HG02938 (cell line): ENCODE measurements around the gene MAGEA1.
"Not testable (repeated sequence)": the region's sequence is repeated elsewhere in the genome, so short reads cannot be mapped to it uniquely, and the experiment has no call there.

Experiments used
- ATAC-seq: cut with Tn5 transposase; IDR thresholded peaks from one replicate; pipeline ENCODE4 v1.9.1; 2021; ENCODE audit warnings: mild to moderate bottlenecking, moderate library complexity; ENCODE audit not compliant: unreplicated experiment

Gene MAGEA1, protein sequence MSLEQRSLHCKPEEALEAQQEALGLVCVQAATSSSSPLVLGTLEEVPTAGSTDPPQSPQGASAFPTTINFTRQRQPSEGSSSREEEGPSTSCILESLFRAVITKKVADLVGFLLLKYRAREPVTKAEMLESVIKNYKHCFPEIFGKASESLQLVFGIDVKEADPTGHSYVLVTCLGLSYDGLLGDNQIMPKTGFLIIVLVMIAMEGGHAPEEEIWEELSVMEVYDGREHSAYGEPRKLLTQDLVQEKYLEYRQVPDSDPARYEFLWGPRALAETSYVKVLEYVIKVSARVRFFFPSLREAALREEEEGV

DNA sequence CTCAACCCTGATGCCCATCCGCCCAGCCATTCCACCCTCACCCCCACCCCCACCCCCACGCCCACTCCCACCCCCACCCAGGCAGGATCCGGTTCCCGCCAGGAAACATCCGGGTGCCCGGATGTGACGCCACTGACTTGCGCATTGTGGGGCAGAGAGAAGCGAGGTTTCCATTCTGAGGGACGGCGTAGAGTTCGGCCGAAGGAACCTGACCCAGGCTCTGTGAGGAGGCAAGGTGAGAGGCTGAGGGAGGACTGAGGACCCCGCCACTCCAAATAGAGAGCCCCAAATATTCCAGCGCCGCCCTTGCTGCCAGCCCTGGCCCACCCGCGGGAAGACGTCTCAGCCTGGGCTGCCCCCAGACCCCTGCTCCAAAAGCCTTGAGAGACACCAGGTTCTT is at the start of gene MAGEA1:
Gene MAGEA1 (plus strand): TSS at position 154 of the 400 bp plus-strand sequence. CDS start 3,106 bp downstream, outside the sequence.
- no peak for ATAC-seq

- ATAC-seq: not testable (repeated sequence)
These were observed 46.2 kb upstream of the MAGEA1 start for GRCh38 chrX:153132924-153133323.

- ATAC-seq: not testable (repeated sequence)
These were observed 40.0 kb upstream of the MAGEA1 start for GRCh38 chrX:153139074-153139473.

GRCh38 chrX:153146288-153146687 is 32.8 kb upstream of the MAGEA1 start:
- ATAC-seq: not testable (repeated sequence)

DNA sequence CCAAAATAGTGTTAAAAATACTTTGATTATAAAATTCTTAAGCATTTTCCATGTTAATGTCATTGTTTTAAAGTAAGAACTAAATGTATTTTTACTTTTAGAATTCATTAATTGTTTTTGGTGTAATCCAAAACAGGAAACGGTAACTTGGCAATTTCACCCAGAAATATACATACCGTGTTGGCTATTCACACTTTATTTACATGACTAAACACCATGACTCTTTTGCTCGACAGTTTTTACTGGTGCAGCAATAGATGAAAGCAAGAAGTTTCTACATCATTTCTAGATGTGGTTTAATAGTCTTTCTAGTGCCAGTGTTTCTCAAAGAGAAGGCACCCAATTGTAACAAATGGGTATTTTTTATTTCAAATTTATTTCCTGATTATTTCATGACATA is 25.6 kb upstream of the MAGEA1 start:
- ATAC-seq: no peak

DNA sequence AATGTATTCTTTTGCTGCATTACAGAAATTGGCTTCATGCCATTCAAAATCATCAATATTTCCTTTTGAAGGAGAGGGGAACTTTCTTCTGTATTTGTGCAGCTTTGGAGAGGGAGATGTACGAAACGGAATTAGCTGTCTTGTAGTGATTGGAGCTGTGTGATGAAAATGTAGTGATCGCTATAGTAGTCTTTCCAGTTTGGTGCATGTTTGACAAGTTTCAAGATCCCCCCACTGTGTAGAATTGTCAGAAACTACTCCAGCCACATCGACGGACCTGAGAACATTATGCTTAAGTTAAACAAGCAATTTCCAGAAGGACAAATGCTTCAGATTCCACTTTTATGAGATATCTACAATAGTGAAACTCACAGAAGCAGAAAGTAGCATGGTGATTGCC is 21.6 kb upstream of the MAGEA1 start:
- no peak for ATAC-seq

DNA sequence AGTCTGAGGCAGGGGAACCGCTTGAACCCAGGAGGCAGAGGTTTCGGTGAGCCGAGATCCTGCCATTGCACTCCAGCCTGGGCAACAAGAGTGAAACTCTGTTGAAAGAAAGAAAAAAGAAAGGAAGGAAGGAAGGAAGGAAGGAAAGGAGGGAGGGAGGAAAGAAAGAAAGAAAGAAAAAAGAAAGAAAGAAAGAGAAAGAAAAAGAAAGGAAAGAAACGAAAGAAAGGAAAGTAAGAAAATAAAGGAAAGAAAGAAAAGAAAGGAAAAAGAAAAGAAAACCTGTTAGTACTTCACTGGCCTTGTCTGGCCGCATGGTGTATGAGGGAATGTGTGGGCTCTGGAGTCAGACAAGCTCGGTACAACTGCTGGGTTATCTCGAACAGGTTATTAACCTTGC is 20.8 kb upstream of the MAGEA1 start:
- no peak for ATAC-seq

GRCh38 chrX:153161952-153162351 is 17.1 kb upstream of the MAGEA1 start:
- no peak for ATAC-seq

DNA sequence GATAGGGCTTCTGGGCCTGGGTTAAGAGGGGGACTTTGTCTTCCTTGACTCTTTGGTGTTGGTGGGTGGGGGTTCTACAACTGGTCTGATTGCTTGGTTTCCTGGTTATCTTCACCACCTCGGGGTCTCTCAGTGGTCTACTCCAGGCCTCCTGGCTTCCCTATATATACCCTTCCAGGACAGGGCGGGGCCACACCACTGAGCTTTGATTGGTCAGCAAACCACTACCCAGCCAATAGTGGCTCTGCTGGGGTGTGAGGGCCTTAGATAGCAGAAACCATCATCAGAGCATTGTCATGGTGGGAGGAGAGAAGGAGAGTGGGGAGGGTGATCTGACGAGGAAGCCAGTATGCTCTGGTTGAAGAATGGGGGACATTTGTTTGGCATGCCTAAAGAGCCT is 14.4 kb upstream of the MAGEA1 start:
- no peak for ATAC-seq

DNA sequence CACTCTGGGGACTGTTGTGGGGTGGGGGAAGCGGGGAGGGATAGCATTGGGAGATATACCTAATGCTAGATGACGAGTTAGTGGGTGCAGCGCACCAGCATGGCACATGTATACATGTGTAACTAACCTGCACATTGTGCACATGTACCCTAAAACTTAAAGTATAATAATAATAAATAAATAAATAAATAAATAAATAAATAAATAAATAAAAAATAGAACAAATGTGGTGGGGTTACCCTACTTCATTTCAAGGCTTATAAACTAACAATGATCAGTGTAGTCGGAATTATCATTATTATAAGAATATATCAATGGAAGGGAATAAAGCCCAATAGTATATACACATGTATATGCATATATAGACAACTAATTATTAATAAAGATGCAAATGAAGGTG is 10.7 kb upstream of the MAGEA1 start:
- ATAC-seq: not testable (repeated sequence)

DNA sequence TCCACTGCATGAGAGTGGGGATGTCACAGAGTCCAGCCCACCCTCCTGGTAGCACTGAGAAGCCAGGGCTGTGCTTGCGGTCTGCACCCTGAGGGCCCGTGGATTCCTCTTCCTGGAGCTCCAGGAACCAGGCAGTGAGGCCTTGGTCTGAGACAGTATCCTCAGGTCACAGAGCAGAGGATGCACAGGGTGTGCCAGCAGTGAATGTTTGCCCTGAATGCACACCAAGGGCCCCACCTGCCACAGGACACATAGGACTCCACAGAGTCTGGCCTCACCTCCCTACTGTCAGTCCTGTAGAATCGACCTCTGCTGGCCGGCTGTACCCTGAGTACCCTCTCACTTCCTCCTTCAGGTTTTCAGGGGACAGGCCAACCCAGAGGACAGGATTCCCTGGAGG is 2.7 kb downstream of the MAGEA1 start:
- ATAC-seq: no peak

DNA sequence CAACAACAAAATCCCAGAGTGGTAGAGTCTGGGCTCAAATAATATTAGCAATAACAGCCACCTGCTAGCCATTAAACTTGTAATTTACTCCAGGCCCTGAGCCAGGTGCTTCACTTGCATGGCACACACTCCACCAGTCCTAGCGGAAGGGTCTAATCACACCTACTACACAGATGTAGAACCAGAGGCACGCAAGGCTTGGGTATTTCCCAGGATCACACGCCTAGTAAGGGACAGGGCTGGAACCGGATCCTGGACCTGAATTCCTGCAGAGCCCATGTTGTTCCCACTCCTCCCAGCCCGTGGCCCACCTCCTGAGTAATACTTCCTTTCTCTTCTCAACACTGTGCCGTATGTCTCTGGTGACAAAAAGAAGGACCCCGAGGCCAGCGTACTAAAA is 5.7 kb downstream of the MAGEA1 start:
- ATAC-seq: no peak

DNA sequence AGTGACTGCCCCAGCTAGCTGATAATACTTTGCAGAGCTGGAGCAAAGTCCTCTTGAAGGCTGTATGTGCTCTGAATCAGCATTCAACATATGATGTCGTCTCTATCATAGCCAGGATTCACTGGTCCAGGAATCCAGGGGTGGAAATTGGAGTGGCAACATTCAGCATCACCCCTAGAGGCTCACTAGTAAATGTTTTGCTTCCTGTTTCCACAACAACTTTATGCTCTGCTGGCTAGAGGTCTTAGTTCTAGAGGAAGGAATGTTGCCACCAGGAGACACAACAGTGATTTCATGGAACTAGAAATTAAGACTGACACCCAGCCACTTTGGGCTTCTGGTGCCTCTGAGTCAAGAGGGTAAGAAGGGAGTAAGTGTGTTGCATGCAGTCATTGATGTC is 11.3 kb downstream of the MAGEA1 start:
- no peak for ATAC-seq

DNA sequence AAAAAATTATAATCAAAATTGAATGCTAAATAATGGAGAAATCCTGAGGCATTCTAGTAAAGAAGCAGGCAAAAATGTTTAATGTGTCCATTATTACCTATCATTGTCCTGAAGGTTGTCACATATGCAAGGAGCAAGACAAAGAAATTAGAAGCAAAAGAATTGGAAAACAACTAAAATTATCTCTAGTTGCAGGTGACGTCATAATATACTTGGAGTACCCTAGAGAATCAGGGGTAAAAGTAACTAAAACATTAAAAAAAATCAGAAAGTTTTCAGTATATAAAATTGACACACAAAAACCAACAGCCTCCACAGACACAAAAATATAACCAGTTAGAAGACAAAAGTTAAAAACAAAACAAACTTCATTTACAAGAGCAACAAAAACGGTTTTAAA is 21.4 kb downstream of the MAGEA1 start:
- no peak for ATAC-seq

GRCh38 chrX:153206425-153207046 is 27.5 kb downstream of the MAGEA1 start:
- no peak for ATAC-seq

- ATAC-seq: no peak
These were observed 30.3 kb downstream of the MAGEA1 start for GRCh38 chrX:153209347-153209746.

GRCh38 chrX:153214934-153215333 is 35.9 kb downstream of the MAGEA1 start:
- no peak for ATAC-seq

- ATAC-seq: no peak
These were observed 37.8 kb downstream of the MAGEA1 start for GRCh38 chrX:153216926-153217325.

DNA sequence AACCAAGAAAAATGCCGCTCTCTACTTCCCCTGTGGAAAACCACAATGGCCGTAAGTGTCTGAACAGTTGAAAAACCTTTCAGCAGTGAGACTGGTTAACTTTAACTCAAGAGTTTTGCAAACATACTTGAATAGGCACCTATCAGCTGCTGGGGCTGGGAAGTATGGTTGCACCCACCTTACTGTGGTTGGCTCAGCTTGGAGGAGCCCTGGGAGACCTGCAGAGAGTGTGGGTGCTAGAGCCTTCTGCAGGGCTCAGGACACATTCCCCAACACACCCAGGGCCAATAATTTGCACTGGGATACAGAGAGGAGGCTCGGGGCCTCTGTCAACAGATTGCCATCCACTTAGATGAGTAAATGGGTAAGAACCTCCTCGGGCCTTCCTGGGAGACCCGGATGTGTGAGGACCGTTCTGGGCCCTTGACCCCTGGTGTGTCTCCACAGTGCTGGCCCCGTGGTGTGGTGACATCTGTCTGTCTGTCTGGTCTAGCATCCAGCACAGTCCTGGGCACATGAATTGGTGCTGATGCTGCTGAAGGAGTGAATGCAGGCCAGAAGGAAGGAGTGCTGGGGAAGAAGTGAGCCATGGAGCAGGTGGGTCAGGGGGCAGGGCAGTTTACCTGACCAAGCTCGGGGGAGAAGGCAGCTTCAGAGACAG is 46.5 kb downstream of the MAGEA1 start:
- ATAC-seq: no peak

GRCh38 chrX:153226344-153227185 is 47.5 kb downstream of the MAGEA1 start:
- no peak for ATAC-seq
